Endothelial cell (in vitro differentiated cells): ENCODE results near the gene VPS54. TPM values are rescaled to one million over a fixed set of nuclear protein-coding genes. Genes with fewer than 3 reads are reported as not detected.
"Not testable (repeated sequence)": the region's sequence is repeated elsewhere in the genome, so short reads cannot be mapped to it uniquely, and the experiment has no call there.

Experiments used
- DNase-seq: peaks from one replicate; pipeline ENCODE4 v3.0.0; 2021; ENCODE audit warnings: low spot score
- H3K27ac Mint-ChIP-seq: one replicate; pipeline ENCODE4 v1.8.0; 2021; ENCODE audit warnings: mixed read lengths, inconsistent platforms; ENCODE audit not compliant: unreplicated experiment
- H3K27me3 Mint-ChIP-seq: one replicate; pipeline ENCODE4 v1.8.0; 2021; ENCODE audit warnings: mild to moderate bottlenecking, moderate library complexity, mixed read lengths, inconsistent platforms; ENCODE audit not compliant: unreplicated experiment
- H3K36me3 Mint-ChIP-seq: one replicate; pipeline ENCODE4 v1.8.0; 2021; ENCODE audit warnings: mild to moderate bottlenecking, low read depth, mixed read lengths, inconsistent platforms; ENCODE audit not compliant: unreplicated experiment
- H3K4me1 Mint-ChIP-seq: one replicate; pipeline ENCODE4 v1.8.0; 2021; ENCODE audit warnings: mild to moderate bottlenecking, mixed read lengths, inconsistent platforms; ENCODE audit not compliant: unreplicated experiment
- H3K4me3 Mint-ChIP-seq: one replicate; pipeline ENCODE4 v1.8.0; 2021; ENCODE audit warnings: mild to moderate bottlenecking, mixed read lengths, inconsistent platforms; ENCODE audit not compliant: unreplicated experiment
- H3K9me3 Mint-ChIP-seq: one replicate; pipeline ENCODE4 v1.8.0; 2021; ENCODE audit warnings: mixed read lengths, inconsistent platforms; ENCODE audit not compliant: unreplicated experiment
- CTCF ChIP-seq: fragments of 200-600 bp; sonication (generic); IDR thresholded peaks from one replicate; pipeline ENCODE4 v1.5.0; 2021; ENCODE audit warnings: antibody characterized with exemption; ENCODE audit not compliant: unreplicated experiment
- total RNA-seq: library from RNA; stranded (reverse); fragmentation: NEBNext Ultra II Directional; extraction: Animal tissue kit (Norgen Biotek cat#: 25700); gene quantifications from one replicate; pipeline ENCODE4 v1.2.1, GENCODE V29; 2021; ENCODE audit not compliant: unreplicated experiment

The VPS54 gene
- total RNA-seq, 1 donor from 2014 or later, result 13.6 TPM

- no peak for DNase-seq
- TF ChIP-seq CTCF, result no peak
- no peak overlapping the region for H3K27ac Mint-ChIP-seq
- no peak overlapping the region for H3K4me3 Mint-ChIP-seq
- H3K9me3 Mint-ChIP-seq, result peaks cover 7% of the 10 kb centered on the region
- peaks cover 30% of the 10 kb centered on the region for H3K36me3 Mint-ChIP-seq
- no peaks in the 10 kb centered on the region for H3K27me3 Mint-ChIP-seq
- no peaks in the 10 kb centered on the region for H3K4me1 Mint-ChIP-seq
These were observed 25.4 kb downstream of the VPS54 start for GRCh38 chr2:63993871-63994270.

GRCh38 chr2:63993130-63993584 lies 26.1 kb downstream of the VPS54 start:
- H3K27ac Mint-ChIP-seq, DNase-seq, H3K27me3 Mint-ChIP-seq, H3K9me3 Mint-ChIP-seq, H3K4me1 Mint-ChIP-seq, H3K4me3 Mint-ChIP-seq: not testable (repeated sequence)
- peaks cover 26% of the 10 kb centered on the region for H3K36me3 Mint-ChIP-seq

- TF ChIP-seq CTCF, result no peak
- no peak overlapping the region for H3K27ac Mint-ChIP-seq
- no peak for DNase-seq
- no peak overlapping the region for H3K4me3 Mint-ChIP-seq
- no peaks in the 10 kb centered on the region for H3K27me3 Mint-ChIP-seq
- H3K36me3 Mint-ChIP-seq, result peaks cover 18% of the 10 kb centered on the region
- peaks cover 7% of the 10 kb centered on the region for H3K9me3 Mint-ChIP-seq
- no peaks in the 10 kb centered on the region for H3K4me1 Mint-ChIP-seq
These were observed 27.1 kb downstream of the VPS54 start for GRCh38 chr2:63992061-63992685.

GRCh38 chr2:63991173-63991999 lies 27.8 kb downstream of the VPS54 start:
- H3K4me1 Mint-ChIP-seq, H3K27me3 Mint-ChIP-seq, H3K27ac Mint-ChIP-seq, H3K9me3 Mint-ChIP-seq, H3K4me3 Mint-ChIP-seq, DNase-seq: not testable (repeated sequence)
- H3K36me3 Mint-ChIP-seq, result peaks cover 14% of the 10 kb centered on the region

GRCh38 chr2:63990072-63990471 lies 29.2 kb downstream of the VPS54 start:
- no peak for DNase-seq
- Mint-ChIP-seq H3K36me3 (peaks cover 11% of the 10 kb centered on the region), H3K27ac (no peak overlapping the region), H3K9me3 (peaks cover 7% of the 10 kb centered on the region), H3K4me1 (peaks cover 9% of the 10 kb centered on the region), H3K27me3 (no peaks in the 10 kb centered on the region), H3K4me3 (peak overlapping the region; percentile 23)
- TF ChIP-seq CTCF, result no peak

GRCh38 chr2:63988842-63989436 lies 30.3 kb downstream of the VPS54 start:
- H3K4me3 Mint-ChIP-seq, H3K9me3 Mint-ChIP-seq, DNase-seq, H3K27ac Mint-ChIP-seq, H3K27me3 Mint-ChIP-seq: not testable (repeated sequence)
- peaks cover 12% of the 10 kb centered on the region for H3K4me1 Mint-ChIP-seq
- H3K36me3 Mint-ChIP-seq, result peaks cover 11% of the 10 kb centered on the region
